BLaER1 treated with 17β-estradiol and CSF1 and Interleukin-3, amounts not matched to agents 10 nM and 100 nM (cell line): ENCODE data around the gene CITED1.

Source experiments
- H3K27ac ChIP-seq, 11 experiments: shearing (Covaris generic); formaldehyde crosslinking; 2 replicates each; pipeline ENCODE4 v1.8.1; 2022
- H3K27me3 ChIP-seq, 11 experiments: shearing (Covaris generic); formaldehyde crosslinking; 2 replicates each; pipeline ENCODE4 v1.8.1; 2022
- H3K36me3 ChIP-seq, 11 experiments: shearing (Covaris generic); formaldehyde crosslinking; 2 replicates each; pipeline ENCODE4 v1.8.1; 2022
- H3K4me1 ChIP-seq, 10 experiments: shearing (Covaris generic); formaldehyde crosslinking; 2 replicates each; pipeline ENCODE4 v1.8.1; 2022
- H3K4me2 ChIP-seq, 11 experiments: shearing (Covaris generic); formaldehyde crosslinking; 2 replicates each; pipeline ENCODE4 v1.8.1; 2022
- H3K4me3 ChIP-seq, 10 experiments: shearing (Covaris generic); formaldehyde crosslinking; 2 replicates each; pipeline ENCODE4 v1.8.1; 2022
- H3K9ac ChIP-seq, 11 experiments: shearing (Covaris generic); formaldehyde crosslinking; 2 replicates each; pipeline ENCODE4 v1.8.1; 2022
- H3K9me3 ChIP-seq, 11 experiments: shearing (Covaris generic); formaldehyde crosslinking; replicated peaks in 1 of 11; 2 replicates each; pipeline ENCODE4 v1.8.1; 2022
- H4K20me1 ChIP-seq, 11 experiments: shearing (Covaris generic); formaldehyde crosslinking; 2 replicates each; pipeline ENCODE4 v1.8.1; 2022
- Cebpa-rat ChIP-seq, 11 experiments: shearing (Covaris generic); IDR thresholded peaks; 2 replicates each; pipeline ENCODE4 v1.8.1; 2022

The CITED1 gene

GRCh38 chrX:72282302-72282701 is 23.4 kb downstream of the CITED1 start:
- H3K27ac ChIP-seq, result no peak overlapping the region
- no peak overlapping the region for H3K4me3 ChIP-seq
- no peak overlapping the region for H3K4me2 ChIP-seq
- no peaks in the 10 kb centered on the region for H3K9me3 ChIP-seq
- H3K4me1 ChIP-seq, result no peaks in the 10 kb centered on the region
- H3K9ac ChIP-seq, result no peak overlapping the region
- no peaks in the 10 kb centered on the region for H4K20me1 ChIP-seq
- H3K36me3 ChIP-seq, result no peaks in the 10 kb centered on the region
- H3K27me3 ChIP-seq, result no peaks in the 10 kb centered on the region
- TF ChIP-seq Cebpa-rat (IDR thresholded peaks at IDR 0.05), result no peak

DNA sequence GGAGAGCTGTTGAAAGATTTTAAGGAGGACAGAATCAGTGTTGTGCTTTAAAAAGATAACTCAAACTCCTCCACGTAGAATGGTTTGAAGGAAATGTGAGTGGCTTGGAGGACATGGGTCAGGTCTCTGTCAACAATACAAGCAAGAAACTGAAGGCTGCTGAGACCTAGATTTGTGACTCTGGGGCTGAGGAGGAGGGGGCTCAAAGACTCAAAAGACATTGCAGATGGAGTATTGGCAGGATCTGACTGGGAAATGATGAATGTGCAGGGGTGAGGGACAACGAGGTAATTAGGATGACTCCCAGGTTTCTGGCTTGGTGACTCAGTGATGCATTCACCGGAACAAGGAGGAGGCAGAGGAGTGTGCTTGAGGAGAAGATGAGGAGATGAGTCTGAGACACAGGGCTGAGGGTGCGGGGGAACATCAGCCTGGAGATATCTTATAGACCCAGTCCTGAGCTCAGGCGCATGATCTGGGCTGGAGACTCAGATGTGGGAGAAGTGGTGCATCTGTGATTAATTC is 25.3 kb downstream of the CITED1 start:
- Histone ChIP-seq H3K9ac (no peak overlapping the region), H3K27ac (no peak overlapping the region), H4K20me1 (peaks cover 6 to 15% (median 8%) of the 10 kb centered on the region in 11 experiments; a peak in 21 of 22 replicates)

DNA sequence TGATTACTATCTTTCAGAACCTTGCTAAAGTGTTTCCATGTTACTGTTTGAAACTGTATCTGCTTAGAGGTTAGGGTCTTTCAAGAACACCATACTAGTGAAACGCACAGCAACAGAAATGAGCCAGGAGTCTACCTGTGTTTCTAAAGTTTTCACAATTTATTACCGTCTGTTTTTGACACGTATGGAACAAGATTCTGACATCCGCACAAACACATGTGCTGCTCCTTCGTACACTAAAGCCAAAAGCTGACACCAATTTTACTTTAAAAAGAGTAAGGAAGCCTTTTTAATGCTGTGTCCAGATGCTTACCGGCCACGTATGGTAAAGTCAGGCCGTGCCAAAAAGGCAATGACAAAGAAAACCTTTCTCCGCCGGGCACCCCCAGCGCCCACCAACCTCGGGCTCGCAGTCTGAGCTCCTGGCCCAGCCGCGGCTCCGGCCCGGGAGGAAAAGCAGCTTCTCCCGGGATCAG is 29.2 kb downstream of the CITED1 start:
- no peak for TF ChIP-seq Cebpa-rat (IDR thresholded peaks at IDR 0.05)

More for the DNA sequence above, 25.3 kb downstream of the CITED1 start:
- H3K4me1 ChIP-seq, result peaks cover 7 to 8% (median 7%) of the 10 kb centered on the region in 10 experiments
- no peak overlapping the region for H3K4me2 ChIP-seq
- H3K4me3 ChIP-seq, result no peak overlapping the region
- no peaks in the 10 kb centered on the region for H3K27me3 ChIP-seq
- no peaks in the 10 kb centered on the region for H3K9me3 ChIP-seq
- peaks cover 6 to 11% (median 8%) of the 10 kb centered on the region in 11 experiments for H3K36me3 ChIP-seq
- TF ChIP-seq Cebpa-rat (IDR thresholded peaks at IDR 0.05), result no peak

GRCh38 chrX:72274526-72274925 is 31.2 kb downstream of the CITED1 start:
- Histone ChIP-seq H4K20me1 (peaks cover 65 to 74% (median 67%) of the 10 kb centered on the region in 11 experiments), H3K36me3 (peaks cover 65 to 70% (median 67%) of the 10 kb centered on the region in 11 experiments), H3K27me3 (no peaks in the 10 kb centered on the region), H3K4me2 (peak overlapping the region; percentile 88 to 99 (median 94)), H3K27ac (peak overlapping the region in 4 of 11 experiments; percentile 92 to 96 (median 96); a peak in 4 of 22 replicates), H3K4me1 (peaks cover 44 to 67% (median 65%) of the 10 kb centered on the region in 10 experiments), H3K9me3 (no peaks in the 10 kb centered on the region), H3K4me3 (peak overlapping the region; percentile 80 to 98 (median 92)), H3K9ac (peak overlapping the region; percentile 94 to 100 (median 98); a peak in 20 of 22 replicates)
- TF ChIP-seq Cebpa-rat (IDR thresholded peaks at IDR 0.05), result no peak

More for the DNA sequence above, 29.2 kb downstream of the CITED1 start:
- Histone ChIP-seq H4K20me1 (peaks cover 45 to 54% (median 47%) of the 10 kb centered on the region in 11 experiments), H3K27me3 (no peaks in the 10 kb centered on the region), H3K4me3 (peak overlapping the region; percentile 80 to 98 (median 92)), H3K9me3 (no peaks in the 10 kb centered on the region), H3K4me1 (peaks cover 44 to 47% (median 46%) of the 10 kb centered on the region in 10 experiments), H3K9ac (peak overlapping the region; percentile 94 to 100 (median 98)), H3K4me2 (peak overlapping the region; percentile 88 to 99 (median 94)), H3K36me3 (peaks cover 45 to 50% (median 47%) of the 10 kb centered on the region in 11 experiments), H3K27ac (peak overlapping the region; percentile 92 to 99 (median 96))

GRCh38 chrX:72273718-72274117 is 32.0 kb downstream of the CITED1 start:
- peaks cover 44 to 71% (median 67%) of the 10 kb centered on the region in 10 experiments for H3K4me1 ChIP-seq
- peak overlapping the region in 1 of 11 experiments; percentile 95; a peak in 1 of 22 replicates for H3K27ac ChIP-seq
- no peaks in the 10 kb centered on the region for H3K27me3 ChIP-seq
- H3K9me3 ChIP-seq, result no peaks in the 10 kb centered on the region
- H3K4me3 ChIP-seq, result peak overlapping the region in 9 of 10 experiments; percentile 80 to 98 (median 94); a peak in 17 of 20 replicates
- no peak for TF ChIP-seq Cebpa-rat (IDR thresholded peaks at IDR 0.05)
- H3K36me3 ChIP-seq, result peaks cover 73 to 78% (median 75%) of the 10 kb centered on the region in 11 experiments
- peaks cover 73 to 82% (median 75%) of the 10 kb centered on the region in 11 experiments for H4K20me1 ChIP-seq
- peak overlapping the region; percentile 88 to 99 (median 94) for H3K4me2 ChIP-seq
- H3K9ac ChIP-seq, result peak overlapping the region; percentile 94 to 100 (median 98); a peak in 19 of 22 replicates

- peaks cover 81 to 90% (median 84%) of the 10 kb centered on the region in 11 experiments for H4K20me1 ChIP-seq
- H3K4me2 ChIP-seq, result peak overlapping the region; percentile 88 to 99 (median 94); a peak in 21 of 22 replicates
- H3K27ac ChIP-seq, result no peak overlapping the region
- peak overlapping the region in 8 of 10 experiments; percentile 18 to 98 (median 92); a peak in 11 of 20 replicates for H3K4me3 ChIP-seq
- peaks cover 44 to 71% (median 67%) of the 10 kb centered on the region in 10 experiments for H3K4me1 ChIP-seq
- peak overlapping the region in 8 of 11 experiments; percentile 5 to 100 (median 72); a peak in 9 of 22 replicates for H3K9ac ChIP-seq
- no peaks in the 10 kb centered on the region for H3K27me3 ChIP-seq
- peaks cover 82 to 86% (median 83%) of the 10 kb centered on the region in 11 experiments for H3K36me3 ChIP-seq
- H3K9me3 ChIP-seq, result no peaks in the 10 kb centered on the region
- no peak for TF ChIP-seq Cebpa-rat (IDR thresholded peaks at IDR 0.05)
These were observed 32.8 kb downstream of the CITED1 start for GRCh38 chrX:72272868-72273267.

GRCh38 chrX:72271812-72272211 is 33.9 kb downstream of the CITED1 start:
- no peaks in the 10 kb centered on the region for H3K9me3 ChIP-seq
- peaks cover 90 to 99% (median 93%) of the 10 kb centered on the region in 11 experiments for H4K20me1 ChIP-seq
- H3K27me3 ChIP-seq, result no peaks in the 10 kb centered on the region
- peaks cover 92 to 97% (median 94%) of the 10 kb centered on the region in 11 experiments for H3K36me3 ChIP-seq
- peak overlapping the region in 8 of 11 experiments; percentile 3 to 99 (median 15); a peak in 8 of 22 replicates for H3K9ac ChIP-seq
- H3K4me1 ChIP-seq, result peaks cover 44 to 71% (median 67%) of the 10 kb centered on the region in 10 experiments
- H3K27ac ChIP-seq, result no peak overlapping the region
- no peak for TF ChIP-seq Cebpa-rat (IDR thresholded peaks at IDR 0.05)
- H3K4me2 ChIP-seq, result peak overlapping the region; percentile 10 to 99 (median 94); a peak in 15 of 22 replicates
- peak overlapping the region in 2 of 10 experiments; percentile 17 to 89; a peak in 2 of 20 replicates for H3K4me3 ChIP-seq

GRCh38 chrX:72271091-72271788 is 34.5 kb downstream of the CITED1 start:
- Histone ChIP-seq H3K4me2 (peak overlapping the region in 10 of 11 experiments; percentile 7 to 99 (median 94); a peak in 17 of 22 replicates), H3K27me3 (no peaks in the 10 kb centered on the region), H3K9ac (peak overlapping the region in 2 of 11 experiments; percentile 45 to 99; a peak in 4 of 22 replicates), H3K4me1 (peaks cover 44 to 71% (median 67%) of the 10 kb centered on the region in 10 experiments), H3K9me3 (no peaks in the 10 kb centered on the region), H3K36me3 (peaks cover 96 to 100% (median 100%) of the 10 kb centered on the region in 11 experiments), H4K20me1 (peaks cover 88 to 100% (median 99%) of the 10 kb centered on the region in 11 experiments), H3K4me3 (no peak overlapping the region; a peak in 1 of 20 replicates), H3K27ac (no peak overlapping the region)
- TF ChIP-seq Cebpa-rat (IDR thresholded peaks at IDR 0.05), result no peak
